ENCODE results near the gene VIPR2.
"Not testable (repeated sequence)": the region's sequence is repeated elsewhere in the genome, so short reads cannot be mapped to it uniquely, and the experiment has no call there.

VIPR2 gene

DNA sequence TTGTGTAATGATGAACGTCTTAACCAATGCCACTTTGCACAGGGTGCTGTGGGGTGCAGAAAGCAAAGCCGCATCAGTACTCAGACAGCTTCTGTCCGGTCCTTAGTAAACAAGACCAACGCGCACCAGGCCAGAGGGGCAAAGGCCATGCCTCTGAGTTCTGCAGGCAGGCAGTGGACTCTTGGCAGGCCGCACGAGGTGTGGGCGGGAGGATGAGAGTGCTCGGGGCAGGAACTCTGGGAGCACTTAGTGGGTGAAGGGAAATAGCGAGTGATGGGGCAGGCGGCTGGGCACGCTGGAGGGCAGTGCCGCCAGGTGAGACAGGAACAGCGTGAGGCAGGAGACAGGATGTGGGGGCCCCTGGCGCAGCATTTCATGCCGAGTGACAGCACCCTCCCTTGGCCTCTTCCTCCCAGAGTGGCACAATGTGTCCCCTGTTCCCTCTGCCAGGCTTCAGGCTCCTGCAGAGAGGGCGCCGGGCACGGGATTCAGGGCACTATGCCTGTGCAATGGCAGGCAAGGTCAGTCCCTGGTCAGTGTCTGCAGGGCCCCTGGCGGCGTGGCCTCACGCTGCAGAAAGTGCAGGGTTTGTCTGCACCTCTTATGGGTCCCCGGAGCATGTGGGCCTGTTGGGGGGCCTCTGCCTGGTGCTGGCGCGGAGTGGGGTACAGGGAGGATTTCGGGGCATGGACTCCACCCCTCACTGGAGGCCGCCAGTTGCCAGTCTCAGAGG, 60.4 kb downstream of the VIPR2 start:
- no peak for DNase-seq

DNA sequence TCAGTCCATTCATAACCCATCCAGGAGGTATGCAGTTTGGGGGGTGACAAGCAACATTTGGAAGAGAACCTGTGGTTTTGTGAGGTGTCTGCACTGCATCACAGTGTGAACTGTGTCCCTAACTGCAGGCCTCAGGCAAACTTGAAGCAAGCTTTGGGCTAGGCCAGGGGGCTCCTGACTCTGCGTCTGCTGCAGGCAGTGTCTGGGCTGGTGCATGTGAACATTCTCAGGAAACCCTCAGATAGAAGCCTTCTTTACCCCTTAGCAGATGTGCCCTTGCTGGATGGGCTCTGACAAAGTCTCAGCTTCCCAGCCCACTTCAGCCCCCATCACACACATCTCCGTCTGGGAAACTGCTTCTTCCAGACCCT, 61.0 kb downstream of the VIPR2 start:
- no peak for DNase-seq

DNA sequence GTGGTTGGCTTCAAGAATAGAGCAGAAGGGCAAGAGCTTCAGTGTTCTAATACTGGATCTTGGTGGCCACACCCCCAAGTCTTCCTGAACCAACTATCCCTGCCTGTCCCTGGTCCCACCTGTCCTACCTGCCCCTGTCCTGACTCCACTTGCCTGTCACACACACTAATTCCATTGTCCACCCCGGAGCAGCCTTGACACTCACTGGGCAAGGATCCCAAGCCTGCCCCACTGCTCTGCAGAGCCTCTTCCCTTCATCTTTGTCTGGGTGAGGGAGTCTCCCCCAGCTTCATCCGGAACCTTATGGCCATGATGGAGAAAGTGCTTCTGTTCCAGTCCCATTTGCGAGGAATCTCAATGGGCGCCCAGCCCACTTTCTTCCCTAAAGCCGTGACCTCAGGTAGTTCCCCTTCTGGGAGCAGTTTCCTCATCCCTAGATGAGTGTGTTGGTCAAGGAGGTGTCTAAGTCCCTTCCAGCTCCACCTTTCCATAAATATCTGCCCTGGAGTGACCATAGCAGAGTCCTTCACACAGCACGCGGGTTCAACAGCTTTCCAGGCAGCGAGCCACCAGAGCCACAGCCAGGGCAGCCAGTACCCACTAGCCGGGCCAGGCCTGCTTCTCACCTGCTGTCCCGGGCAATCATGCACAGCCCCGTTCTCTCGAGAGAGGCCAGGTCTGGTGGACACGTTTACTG, 61.5 kb downstream of the VIPR2 start:
- DNase-seq = no peak

DNA sequence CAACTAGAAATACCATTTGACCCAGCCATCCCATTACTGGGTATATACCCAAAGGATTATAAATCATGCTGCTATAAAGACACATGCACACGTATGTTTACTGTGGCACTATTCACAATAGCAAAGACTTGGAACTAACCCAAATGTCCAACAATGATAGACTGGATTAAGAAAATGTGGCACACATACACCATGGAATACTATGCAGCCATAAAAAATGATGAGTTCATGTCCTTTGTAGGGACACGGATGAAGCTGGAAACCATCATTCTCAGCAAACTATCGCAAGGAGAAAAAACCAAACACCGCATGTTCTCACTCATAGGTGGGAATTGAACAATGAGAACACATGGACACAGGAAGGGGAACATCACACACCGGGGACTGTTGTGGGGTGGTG, 62.6 kb downstream of the VIPR2 start:
- DNase-seq = not testable (repeated sequence)

DNA sequence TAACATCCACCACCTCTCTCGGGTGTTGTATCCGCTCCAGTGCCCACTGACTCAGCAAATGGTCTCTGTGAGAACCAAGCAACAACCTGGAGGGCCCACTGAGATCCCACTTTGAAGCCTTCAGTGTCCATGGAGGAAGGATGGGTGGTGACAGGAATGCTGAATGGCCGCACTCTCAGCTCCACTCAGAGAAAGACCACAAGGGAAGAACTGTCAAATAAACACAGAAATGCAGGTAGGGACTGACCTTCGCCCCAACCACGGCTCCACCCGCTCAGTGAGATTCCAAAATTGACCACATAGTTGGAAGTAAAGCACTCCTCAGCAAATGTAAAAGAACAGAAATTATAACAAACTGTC, 65.8 kb downstream of the VIPR2 start:
- no peak for DNase-seq

DNA sequence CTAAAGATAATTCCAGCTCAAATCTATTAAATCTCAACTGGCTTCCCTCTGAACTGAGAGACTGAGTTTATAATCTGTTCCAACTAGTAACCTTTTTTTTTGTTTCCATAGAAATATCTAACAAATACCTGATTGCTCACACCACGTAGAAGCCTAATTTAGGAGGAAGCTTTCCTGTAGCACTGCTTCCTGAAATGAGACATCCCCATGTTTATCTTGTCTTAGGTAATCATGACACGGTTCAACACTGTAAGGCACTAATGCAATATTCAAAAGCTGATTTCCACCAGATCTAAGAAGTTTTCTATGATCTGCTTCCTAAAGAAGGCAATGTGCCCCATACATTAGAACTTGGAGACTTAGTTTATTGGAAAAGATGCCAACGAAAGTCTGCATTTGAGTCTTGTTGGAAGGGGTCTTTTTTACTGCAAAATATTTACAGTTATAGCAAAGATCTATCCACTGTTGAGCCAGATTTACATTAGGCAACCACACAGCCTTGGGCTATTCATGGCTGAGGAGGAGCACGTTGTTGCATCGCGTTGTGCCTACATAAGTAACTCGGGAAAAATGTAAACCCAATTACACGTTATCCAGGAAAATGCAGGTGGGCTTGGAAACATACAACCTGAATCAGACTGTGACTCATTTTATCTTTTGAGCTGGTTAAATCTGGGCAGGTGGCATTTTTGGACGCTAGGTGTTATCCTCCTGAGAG, 66.3 kb downstream of the VIPR2 start:
- no peak for DNase-seq

DNA sequence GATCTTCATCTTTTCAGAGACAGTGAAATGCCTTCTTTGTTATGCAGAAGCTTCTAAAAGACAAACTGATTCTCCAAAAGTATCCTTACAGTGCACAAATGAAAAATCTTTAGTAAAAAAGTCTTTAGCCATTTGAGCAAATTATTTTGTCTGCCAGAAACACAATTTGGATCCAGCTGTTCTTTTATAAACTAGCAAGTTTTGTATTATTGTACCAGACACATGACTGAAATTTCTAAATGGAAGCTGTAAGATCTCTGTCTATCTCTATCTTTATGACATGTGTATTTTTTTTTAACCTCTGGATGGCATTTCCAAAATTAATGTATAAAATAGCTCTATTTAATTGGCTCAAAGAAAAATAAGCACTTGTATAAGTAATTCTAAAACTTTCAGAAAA, 68.3 kb downstream of the VIPR2 start:
- no peak for DNase-seq

DNA sequence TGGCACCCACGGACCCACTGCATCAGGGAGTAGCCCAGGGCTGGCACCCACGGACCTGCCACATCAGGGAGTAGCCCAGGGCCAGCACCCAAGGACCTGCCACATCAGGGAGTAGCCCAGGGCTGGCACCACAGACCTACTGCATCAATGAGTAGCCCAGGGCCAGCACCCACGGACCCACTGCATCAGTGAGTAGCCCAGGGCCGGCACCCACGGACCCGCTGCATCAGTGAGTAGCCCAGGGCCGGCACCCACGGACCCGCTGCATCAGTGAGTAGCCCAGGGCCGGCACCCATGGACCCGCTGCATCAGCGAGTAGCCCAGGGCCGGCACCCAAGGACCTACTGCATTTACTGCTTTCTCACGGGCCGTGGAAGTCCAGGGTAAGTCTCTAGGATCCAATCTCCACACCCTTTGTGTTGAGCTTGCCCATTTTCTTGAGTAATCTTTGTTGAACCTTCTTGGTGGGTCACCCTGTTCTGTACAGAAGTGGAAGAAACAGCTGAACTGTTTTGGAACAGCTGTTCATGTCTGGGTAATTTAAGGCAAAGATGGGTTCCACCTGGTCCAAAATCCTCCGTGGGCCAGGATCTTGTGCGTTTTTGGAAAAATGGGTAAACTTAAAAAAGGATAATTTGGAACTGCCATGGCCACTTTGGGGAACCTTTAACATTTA, 69.0 kb downstream of the VIPR2 start:
- no peak for DNase-seq

DNA sequence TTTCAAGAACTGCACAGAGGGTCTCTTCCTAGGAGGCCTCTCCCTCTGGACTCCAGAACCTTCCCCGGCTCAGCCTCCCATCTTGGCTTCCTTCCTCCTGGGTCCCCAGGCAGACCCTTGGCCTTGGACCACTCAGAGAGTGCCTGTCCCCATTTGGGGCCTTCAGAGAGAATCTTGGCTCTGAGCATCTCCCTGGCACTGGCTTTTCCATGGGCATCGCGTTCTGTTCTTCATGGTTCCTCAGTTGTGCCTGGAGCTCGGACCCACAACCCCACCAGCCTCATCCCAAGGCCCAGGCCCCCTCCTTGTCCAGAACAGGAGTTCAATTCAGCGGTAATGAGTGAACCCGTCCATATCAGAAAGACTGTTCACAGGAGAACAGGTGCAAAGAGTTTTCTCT, 73.4 kb downstream of the VIPR2 start:
- no peak for DNase-seq

DNA sequence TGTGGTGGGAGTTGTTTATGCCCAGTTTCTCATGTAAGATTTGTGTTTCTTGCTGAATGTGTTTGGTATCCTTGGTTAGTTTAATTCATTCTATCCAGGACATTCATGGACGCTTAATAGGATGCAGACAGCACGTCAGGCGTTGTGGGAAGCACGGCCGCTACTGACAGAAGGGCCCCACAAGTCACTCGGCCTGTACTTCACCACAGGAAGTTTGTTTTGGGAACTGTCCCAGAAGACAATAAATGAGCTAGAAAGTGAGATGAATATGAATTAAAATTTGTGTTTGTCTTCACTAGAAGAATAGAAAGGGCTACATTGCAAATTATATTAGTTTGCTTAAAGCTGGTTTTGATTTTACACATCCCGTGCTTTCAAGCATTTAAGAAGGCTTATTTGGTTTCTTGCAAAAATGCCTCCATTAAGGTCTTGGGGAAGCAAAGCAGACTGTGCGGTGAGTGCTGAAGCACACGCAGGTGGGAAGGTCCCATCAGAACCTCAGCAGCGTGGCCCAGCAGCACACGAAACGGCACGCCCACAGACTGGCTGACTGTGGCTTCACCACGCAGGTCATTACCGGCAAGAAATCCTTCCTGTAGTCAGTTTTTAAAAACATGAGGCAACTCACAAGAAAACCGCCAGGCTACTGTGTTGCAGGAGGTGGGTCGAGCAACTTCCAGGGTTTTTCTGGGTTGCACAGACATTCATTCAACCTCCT, 74.1 kb downstream of the VIPR2 start:
- DNase-seq = no peak

DNA sequence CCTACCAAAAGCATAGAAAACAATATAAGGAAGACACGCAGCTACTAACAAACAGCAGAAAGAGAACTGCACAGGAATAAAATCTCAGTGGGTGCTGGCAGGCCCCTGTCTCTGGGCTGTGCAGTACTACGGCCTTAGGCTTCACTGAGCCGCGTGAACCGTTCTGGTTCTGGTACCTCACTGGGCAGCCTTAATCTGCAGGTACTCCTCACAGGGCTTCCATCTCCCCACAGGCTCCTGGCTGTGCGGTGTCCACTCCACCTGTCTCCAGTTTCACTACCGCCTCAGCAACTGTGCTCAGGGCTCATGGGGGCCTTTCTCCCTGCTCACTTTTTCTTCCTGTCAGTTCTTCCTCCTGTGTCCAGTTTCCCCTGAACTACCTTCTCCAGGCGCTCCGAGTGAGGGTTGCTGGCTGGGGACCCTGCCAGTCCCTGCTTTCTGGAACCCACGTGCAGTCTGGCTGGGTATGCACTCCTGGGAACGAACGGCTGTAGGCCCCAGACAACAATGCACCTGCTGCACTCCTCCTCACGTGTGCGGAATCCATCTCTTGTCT, 75.7 kb downstream of the VIPR2 start:
- DNase-seq = no peak

DNA sequence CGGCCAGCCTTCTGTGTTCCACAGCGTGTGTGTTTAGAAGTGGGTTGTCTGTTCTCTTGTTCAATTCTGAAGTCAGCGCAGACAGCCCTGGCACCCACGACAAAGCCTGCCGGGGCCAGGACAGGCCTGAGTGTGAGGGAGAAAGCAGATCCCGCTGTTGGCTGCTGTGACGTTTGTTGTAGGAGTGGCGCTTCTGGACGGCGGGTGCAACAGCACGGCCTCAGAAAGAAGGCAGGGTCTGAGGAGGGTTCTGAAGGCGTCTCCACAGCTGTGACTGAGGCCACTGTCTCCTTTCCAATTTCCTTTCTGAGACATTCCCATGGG, 76.2 kb downstream of the VIPR2 start:
- DNase-seq = no peak

DNA sequence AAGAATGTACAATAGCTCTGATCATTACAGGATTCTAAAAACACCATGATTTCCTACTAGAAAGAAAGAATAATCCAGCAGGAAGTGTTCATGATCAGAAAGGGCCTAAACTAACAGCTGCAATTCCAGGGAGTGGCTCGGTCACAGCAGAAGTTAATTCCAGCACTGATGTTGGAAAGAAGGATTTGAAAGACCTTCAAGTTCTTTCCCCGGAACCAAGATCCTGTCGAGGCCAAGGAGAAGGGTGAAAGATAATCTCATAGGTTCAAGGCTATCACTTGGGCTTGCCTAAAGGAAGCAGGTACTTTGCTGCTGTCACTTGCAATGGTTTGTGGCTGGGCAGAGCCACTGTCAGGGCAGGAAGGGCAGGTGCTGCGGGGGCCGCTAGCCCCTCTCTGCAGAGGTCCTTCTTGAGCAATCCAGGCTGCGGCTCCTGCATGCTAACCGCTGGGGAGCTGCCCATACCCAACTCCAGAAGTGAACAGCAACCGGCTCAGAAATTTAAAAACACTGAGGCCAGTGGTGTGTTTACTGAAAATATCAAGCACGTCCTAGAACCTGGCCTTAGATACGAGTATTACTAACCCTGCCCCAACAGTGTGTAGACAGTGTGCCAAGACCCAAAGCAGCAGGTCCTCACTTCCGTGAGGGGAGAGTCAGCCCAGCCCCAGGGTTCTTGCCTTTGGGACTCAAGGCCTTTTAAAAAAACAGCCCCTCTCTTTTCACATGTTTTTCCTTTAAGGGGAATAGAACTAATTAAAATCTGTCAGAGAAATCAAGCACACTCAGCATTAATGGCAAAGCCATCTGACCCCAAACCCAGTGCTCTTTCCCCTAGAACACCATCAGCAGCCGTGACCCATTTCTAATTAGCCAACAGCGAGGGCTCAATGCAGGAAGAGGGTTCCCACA, 76.8 kb downstream of the VIPR2 start:
- DNase-seq = no peak

DNA sequence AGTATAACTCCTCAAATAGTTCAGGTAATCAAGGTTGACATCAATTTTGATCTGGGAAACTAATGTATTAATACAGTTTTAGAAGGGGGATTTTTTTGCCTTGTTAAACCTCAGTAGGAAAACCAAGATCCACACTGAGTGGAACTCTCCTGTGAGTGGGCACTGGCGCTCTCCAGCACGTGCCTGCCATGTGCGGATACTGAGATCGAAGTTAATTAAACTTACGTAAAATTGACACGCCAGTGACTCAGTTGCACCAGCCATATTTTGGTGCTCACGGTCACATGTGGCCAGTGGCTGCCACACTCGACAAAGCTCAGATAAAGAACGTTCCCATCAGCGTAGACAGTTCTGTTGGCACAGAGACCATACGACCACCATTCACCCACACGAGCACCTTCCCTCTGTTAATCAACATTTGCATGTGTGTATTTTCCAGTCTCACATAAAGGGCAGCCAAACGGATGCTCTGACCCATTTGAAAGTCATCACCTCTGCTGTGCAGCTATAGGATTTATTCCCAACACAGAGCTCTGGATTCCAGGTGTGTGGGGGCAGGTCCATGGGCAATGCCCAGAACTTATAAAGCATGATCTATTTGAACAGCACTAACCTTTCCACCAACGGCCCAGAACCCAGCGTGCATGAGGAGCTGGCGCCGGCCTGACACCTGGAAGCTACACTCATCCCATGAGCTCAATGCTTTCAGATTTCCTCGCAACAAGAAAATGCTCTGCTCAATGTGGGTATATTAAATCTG, 77.7 kb downstream of the VIPR2 start:
- no peak for DNase-seq

DNA sequence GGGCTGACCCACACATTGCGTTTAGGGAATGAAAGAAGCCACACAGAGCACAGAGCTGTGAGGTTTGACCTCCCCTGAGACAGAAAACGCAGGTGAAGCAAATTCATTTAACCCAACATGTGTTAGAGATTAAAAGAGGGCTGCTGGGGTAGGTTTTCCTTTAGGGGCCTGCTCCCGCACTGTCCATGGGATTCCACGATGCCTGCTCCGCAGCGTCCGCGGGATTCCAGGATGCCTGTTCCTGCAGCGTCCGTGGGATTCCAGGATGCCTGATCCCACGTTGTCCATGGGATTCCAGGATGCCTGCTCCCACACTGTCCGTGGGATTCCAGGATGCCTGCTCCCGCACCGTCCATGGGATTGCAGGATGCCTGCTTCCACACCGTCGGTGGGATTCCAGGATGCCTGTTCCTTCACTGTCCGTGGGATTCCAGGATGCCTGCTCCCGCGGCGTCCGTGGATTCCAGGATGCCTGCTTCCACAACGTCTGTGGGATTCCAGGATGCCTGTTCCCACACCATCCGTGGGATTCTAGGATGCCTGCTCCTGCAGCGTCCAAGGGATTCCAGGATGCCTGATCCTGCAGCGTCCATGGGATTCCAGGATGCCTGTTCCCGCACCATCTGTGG, 78.7 kb downstream of the VIPR2 start:
- no peak for DNase-seq

DNA sequence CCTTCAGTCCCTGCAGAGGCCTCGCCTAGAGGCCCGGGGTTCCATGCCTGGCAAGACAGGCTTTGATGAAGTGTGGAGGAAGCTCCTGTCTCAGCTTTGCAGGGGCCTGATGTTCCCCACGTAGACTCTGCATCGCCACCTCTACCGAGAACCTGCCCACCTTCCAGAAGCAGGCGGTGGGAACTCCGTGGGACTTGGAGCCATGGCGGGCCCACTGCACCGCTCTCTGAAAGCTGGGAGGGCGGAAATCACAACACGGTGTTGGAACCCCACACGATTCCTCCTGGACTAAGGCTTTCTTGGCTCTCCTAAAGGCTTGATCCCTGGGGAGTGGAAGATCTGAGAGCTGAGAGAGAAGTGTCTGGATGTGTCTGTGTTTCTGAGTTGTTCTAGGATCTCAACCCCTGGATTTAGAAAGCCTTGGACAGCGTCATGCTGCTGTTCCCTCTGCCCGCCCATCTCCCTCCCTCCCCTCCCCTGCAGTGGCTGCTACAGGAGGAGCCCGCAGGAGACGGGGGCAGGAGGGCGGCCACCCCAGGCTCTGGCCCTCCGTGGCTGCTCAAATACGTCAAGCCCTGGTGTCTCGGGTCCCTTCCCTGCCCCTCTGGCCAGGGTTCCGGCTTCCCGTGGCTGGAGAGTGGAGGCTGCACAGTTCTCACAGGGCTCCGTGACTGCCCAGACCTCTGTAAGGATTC, 79.7 kb downstream of the VIPR2 start:
- no peak for DNase-seq

DNA sequence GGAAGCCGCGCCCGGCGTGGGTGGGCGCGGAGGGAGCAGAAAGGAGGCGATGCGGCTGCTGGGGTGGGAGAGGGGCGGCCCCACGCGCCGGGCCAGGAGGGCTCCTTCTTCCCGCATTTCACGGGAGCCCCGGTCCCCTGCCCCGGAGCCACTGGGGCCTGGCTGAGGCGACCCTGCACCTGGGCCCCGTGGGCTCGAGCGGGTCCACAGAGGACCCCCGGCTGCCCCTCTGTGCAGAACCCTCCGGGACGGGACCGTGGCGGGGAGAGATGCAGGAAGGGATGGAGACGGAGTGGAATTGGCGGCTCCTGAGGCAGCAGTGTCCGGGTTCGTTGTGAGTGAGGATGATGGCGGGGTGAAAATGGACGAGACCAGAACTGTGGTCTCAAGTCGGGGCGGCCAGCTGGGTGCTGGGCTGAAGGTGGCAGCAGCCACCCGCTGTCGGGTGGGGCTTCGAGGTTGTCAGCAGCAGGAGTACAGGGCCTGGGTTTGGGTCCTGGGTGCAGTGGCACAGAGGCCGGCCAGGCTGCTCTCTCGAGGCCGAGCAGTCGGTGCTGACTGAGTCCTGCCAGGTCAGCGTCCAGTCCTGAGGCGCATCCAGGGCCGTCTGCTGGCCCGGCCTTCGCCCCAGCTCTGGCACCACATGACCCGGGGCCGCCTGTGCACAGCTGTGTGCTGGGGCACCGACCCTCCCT, 80.4 kb downstream of the VIPR2 start:
- DNase-seq = no peak

DNA sequence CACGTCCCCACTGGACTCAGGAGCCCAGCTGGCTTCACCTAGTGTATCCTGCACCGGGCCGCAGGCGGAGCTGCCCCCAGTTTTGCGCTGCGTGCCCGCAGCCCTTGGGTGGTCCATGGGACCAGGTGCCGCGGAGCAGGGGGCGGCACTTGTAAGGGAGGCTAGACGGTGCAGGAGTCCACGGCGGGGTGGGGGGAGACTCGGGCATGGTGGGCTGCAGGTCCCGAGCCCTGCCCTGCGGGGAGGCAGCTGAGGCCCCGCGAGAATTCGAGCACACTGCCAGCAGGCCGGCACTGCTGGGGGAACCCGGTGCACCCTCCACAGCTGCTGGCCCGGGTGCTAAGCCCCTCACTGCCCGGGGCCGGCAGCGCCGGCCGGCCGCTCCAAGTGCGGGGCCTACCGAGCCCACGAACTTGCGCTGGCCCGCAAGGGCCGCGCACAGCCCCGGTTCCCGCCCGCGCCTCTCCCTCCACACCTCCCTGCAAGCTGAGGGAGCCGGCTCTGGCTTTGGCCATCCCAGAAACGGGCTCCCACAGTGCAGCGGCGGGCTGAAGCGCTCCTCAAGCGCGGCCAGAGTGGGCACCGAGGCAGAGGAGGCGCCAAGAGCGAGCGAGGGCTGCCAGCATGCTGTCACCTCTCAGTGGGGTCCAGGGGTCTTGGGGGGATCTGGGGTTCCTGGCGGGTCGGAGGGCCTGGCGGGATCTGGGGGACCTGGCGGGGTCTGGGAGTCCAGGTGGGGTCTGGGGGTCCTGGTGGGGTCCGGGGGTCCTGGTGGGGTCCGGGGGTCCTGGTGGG, 81.4 kb downstream of the VIPR2 start:
- DNase-seq = no peak

Measured in GOT3 (cell line).